Panc1 (cell line): ENCODE measurements around the gene RAI1. TPM values are rescaled to one million over a fixed set of nuclear protein-coding genes. Genes with fewer than 3 reads are reported as not detected.

ENCODE experiments used
- ATAC-seq: fragments of 200-7000 bp; cut with Tn5 transposase; 2 replicates; pipeline ENCODE4 v1.9.1; 2020; ENCODE audit warnings: mild to moderate bottlenecking, moderate library complexity
- BruUV-seq: library from RNA; stranded (reverse); fragments of 400-500 nt; replicated peaks from 2 replicates; lab custom pipeline; 2021; lab: Mats Ljungman, UMichigan
- CTCF ChIA-PET: fragments of 300-600 bp; sonication (Branson Sonifier 250); formaldehyde crosslinking; loops from one replicate; lab custom pipeline; 2022; ENCODE audit warnings: antibody characterized with exemption; lab: Charles Lee
- POLR2A ChIA-PET: fragments of 300-600 bp; sonication (Branson Sonifier 250); formaldehyde crosslinking; loops from one replicate; lab custom pipeline; 2022; ENCODE audit warnings: antibody characterized with exemption; lab: Charles Lee
- DNase-seq: peaks from one replicate; pipeline ENCODE4 v3.0.0-alpha.2; 2010; ENCODE audit warnings: low read depth, low spot score
- H3K27ac ChIP-seq: 2 replicates; pipeline ENCODE4 v1.5.1; 2011; ENCODE audit warnings: mild to moderate bottlenecking, low read length, inconsistent platforms
- H3K27me3 ChIP-seq: fragments of 200-500 bp; sonication (Bioruptor generic); 2 replicates; pipeline ENCODE4 v1.6.0; 2014; ENCODE audit warnings: low read length, inconsistent platforms; ENCODE audit not compliant: control insufficient read depth, insufficient read depth
- H3K36me3 ChIP-seq: fragments of 200-500 bp; sonication (Bioruptor generic); 2 replicates; pipeline ENCODE4 v1.5.1; 2014; ENCODE audit warnings: inconsistent platforms, mild to moderate bottlenecking, low read length, moderate library complexity; ENCODE audit not compliant: control insufficient read depth, insufficient read depth
- H3K4me1 ChIP-seq: 2 replicates; pipeline ENCODE4 v1.5.1; 2011; ENCODE audit warnings: inconsistent platforms, mild to moderate bottlenecking, low read length, moderate library complexity; ENCODE audit not compliant: control insufficient read depth, insufficient read depth
- H3K4me3 ChIP-seq, 2 experiments: 2 replicates each; pipeline ENCODE4 v1.5.1; 2011 to 2012; ENCODE audit warnings: low read depth in 2 of 2, low read length in 2 of 2, mild to moderate bottlenecking in 2 of 2, inconsistent platforms in 1 of 2, moderate library complexity in 1 of 2
- H3K9me3 ChIP-seq: fragments of 200-500 bp; sonication (Bioruptor generic); 2 replicates; pipeline ENCODE4 v1.5.1; 2014; ENCODE audit warnings: low read depth, mild to moderate bottlenecking, inconsistent platforms, low read length, moderate library complexity; ENCODE audit not compliant: control insufficient read depth, insufficient read depth
- POLR2AphosphoS5 ChIP-seq: IDR thresholded peaks from 2 replicates; pipeline ENCODE4 v1.6.1; 2012; ENCODE audit warnings: mild to moderate bottlenecking, low read depth, low read length, moderate library complexity
- SIN3A ChIP-seq: IDR thresholded peaks from 2 replicates; pipeline ENCODE4 v1.6.1; 2012; ENCODE audit warnings: low read depth, mild to moderate bottlenecking, low read length, moderate library complexity, borderline replicate concordance; ENCODE audit not compliant: insufficient read depth
- TCF7L2 ChIP-seq: IDR thresholded peaks from 2 replicates; pipeline ENCODE4 v1.6.1; 2011; ENCODE audit warnings: mild to moderate bottlenecking, low read depth, low read length, inconsistent platforms
- in situ Hi-C: cut with HindIII; loops from 2 replicates; pipeline ENCODE4 v1.10.0; 2016; ENCODE audit warnings: low sequenced_read_pairs, low pct_unique_long_range_greater_than_20kb
- intact Hi-C: fragments of 100-400 bp; cut with micrococcal nuclease; formaldehyde crosslinking; loops from one replicate; pipeline ENCODE4 v1.10.0; 2022; ENCODE audit not compliant: unreplicated experiment
- total RNA-seq: library from RNA; stranded (reverse); gene quantifications from one replicate; pipeline ENCODE4 v1.2.1, GENCODE V29; 2021; ENCODE audit not compliant: unreplicated experiment
- TF ChIP-seq, protein P1 (sequence below), 2 experiments: IDR thresholded peaks; 2 replicates each; pipeline ENCODE4 v1.6.1; 2011 to 2012; ENCODE audit warnings: low read depth in 2 of 2, control low read depth in 1 of 2, low read length in 1 of 2, mild to moderate bottlenecking in 1 of 2, moderate library complexity in 1 of 2; ENCODE audit not compliant: insufficient read depth in 1 of 2
- TF ChIP-seq, protein P2 (sequence below): fragments of 450-650 bp; IDR thresholded peaks from 2 replicates; pipeline ENCODE4 v1.5.1; 2017; ENCODE audit warnings: mild to moderate bottlenecking

The RAI1 gene
- total RNA-seq, 1 experiment from 2014 or later: 51.0 TPM

DNA sequence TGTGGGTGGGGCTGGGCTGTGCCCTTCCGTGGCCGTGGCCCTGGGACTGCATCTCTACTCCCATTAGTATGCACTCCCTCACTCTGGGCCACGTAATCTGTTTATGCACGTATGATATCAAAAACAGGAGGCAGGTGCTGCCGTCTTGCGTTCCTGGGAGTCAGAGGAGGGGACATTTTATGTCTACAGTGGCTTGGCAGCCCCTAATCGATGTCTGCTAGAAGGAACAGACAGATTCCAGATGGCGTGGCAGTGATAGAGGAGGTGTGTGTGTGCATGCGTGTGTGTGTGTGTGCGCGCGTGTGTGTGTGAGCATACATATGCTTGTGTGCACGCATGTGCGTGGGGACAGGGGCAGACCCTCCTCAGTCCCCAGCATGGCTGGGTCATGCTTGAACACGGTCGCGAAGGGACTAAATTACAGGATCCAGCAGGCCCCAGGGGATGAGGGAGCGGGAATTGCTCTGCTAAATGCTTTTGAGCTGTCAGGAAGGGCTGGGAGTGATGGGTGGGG, 110.8 kb downstream of the RAI1 start:
- ATAC-seq (no peak), DNase-seq (no peak)
- ChIA-PET POLR2A (no interaction called here), CTCF (no interaction called here)
- no peak for TF ChIP-seq TCF7L2
- TF ChIP-seq, protein P1, sequence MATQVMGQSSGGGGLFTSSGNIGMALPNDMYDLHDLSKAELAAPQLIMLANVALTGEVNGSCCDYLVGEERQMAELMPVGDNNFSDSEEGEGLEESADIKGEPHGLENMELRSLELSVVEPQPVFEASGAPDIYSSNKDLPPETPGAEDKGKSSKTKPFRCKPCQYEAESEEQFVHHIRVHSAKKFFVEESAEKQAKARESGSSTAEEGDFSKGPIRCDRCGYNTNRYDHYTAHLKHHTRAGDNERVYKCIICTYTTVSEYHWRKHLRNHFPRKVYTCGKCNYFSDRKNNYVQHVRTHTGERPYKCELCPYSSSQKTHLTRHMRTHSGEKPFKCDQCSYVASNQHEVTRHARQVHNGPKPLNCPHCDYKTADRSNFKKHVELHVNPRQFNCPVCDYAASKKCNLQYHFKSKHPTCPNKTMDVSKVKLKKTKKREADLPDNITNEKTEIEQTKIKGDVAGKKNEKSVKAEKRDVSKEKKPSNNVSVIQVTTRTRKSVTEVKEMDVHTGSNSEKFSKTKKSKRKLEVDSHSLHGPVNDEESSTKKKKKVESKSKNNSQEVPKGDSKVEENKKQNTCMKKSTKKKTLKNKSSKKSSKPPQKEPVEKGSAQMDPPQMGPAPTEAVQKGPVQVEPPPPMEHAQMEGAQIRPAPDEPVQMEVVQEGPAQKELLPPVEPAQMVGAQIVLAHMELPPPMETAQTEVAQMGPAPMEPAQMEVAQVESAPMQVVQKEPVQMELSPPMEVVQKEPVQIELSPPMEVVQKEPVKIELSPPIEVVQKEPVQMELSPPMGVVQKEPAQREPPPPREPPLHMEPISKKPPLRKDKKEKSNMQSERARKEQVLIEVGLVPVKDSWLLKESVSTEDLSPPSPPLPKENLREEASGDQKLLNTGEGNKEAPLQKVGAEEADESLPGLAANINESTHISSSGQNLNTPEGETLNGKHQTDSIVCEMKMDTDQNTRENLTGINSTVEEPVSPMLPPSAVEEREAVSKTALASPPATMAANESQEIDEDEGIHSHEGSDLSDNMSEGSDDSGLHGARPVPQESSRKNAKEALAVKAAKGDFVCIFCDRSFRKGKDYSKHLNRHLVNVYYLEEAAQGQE (IDR thresholded peaks at IDR 0.05; ENCODE audit: insufficient read depth in 1 of 2, low read depth in 2 of 2, low read length in 1 of 2): no peak
- TF ChIP-seq SIN3A: no peak
- BruUV-seq: no TSS peak
- Histone ChIP-seq H3K36me3 (no peaks in the 10 kb centered on the region), H3K27me3 (no peaks in the 10 kb centered on the region), H3K9me3 (no peaks in the 10 kb centered on the region), H3K4me3 (no peak overlapping the region), H3K27ac (no peak overlapping the region), H3K4me1 (peaks cover 23% of the 10 kb centered on the region)
- in situ Hi-C loops (no loop called here), intact Hi-C loops (no loop called here)

DNA sequence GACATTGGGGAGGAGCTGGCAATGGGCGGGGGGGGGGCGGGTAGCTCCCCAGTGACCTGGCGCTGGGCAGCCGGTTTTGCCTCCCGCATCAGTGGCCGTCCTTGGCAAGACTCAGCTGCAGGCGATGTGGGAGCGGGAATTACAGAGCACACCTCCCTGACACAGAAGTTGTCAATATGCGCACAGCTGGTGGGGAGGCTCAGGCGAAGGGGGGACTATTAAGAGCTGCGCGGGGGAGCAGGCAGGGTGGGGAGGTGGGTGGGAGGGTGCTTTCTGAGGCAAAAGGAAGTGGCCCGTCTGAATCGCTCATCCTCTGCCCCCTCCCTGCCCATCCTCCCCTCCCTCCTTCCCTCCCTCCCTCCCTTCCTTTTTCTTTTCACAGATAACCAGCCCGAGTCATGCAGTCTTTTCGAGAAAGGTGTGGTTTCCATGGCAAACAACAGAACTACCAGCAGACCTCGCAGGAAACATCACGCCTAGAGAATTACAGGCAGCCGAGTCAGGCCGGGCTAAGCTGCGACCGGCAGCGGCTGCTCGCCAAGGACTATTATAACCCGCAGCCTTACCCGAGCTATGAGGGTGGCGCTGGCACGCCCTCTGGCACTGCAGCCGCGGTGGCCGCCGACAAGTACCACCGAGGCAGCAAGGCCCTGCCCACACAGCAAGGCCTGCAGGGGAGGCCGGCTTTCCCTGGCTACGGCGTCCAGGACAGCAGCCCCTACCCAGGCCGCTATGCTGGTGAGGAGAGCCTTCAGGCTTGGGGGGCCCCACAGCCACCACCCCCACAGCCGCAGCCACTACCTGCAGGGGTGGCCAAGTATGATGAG, 111.5 kb downstream of the RAI1 start:
- Histone ChIP-seq H3K27me3 (no peaks in the 10 kb centered on the region), H3K27ac (no peak overlapping the region), H3K9me3 (no peaks in the 10 kb centered on the region), H3K36me3 (no peaks in the 10 kb centered on the region), H3K4me1 (peaks cover 19% of the 10 kb centered on the region), H3K4me3 (no peak overlapping the region)
- no TSS peak for BruUV-seq
- no peak for ATAC-seq
- TF ChIP-seq TCF7L2: no peak
- TF ChIP-seq POLR2AphosphoS5: no peak
- TF ChIP-seq SIN3A: no peak
- TF ChIP-seq, protein P1 (IDR thresholded peaks at IDR 0.05; ENCODE audit: insufficient read depth in 1 of 2, low read depth in 2 of 2, low read length in 1 of 2): no peak
- TF ChIP-seq, protein P2, sequence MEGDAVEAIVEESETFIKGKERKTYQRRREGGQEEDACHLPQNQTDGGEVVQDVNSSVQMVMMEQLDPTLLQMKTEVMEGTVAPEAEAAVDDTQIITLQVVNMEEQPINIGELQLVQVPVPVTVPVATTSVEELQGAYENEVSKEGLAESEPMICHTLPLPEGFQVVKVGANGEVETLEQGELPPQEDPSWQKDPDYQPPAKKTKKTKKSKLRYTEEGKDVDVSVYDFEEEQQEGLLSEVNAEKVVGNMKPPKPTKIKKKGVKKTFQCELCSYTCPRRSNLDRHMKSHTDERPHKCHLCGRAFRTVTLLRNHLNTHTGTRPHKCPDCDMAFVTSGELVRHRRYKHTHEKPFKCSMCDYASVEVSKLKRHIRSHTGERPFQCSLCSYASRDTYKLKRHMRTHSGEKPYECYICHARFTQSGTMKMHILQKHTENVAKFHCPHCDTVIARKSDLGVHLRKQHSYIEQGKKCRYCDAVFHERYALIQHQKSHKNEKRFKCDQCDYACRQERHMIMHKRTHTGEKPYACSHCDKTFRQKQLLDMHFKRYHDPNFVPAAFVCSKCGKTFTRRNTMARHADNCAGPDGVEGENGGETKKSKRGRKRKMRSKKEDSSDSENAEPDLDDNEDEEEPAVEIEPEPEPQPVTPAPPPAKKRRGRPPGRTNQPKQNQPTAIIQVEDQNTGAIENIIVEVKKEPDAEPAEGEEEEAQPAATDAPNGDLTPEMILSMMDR: no peak
- intact Hi-C loops: no loop called here
- no peak for DNase-seq
- in situ Hi-C loops: no loop called here
- ChIA-PET POLR2A (no interaction called here), CTCF (no interaction called here)
